Aorta (tissue), 5 donors: Measurements from ENCODE around the gene KDM2B. TPM values are rescaled to one million over a fixed set of nuclear protein-coding genes. Genes with fewer than 3 reads are reported as not detected.

Experiments
- ATAC-seq: fragments of 200-7000 bp; cut with Tn5 transposase; one replicate; pipeline ENCODE4 v1.9.1; 2022; ENCODE audit warnings: moderate library complexity; ENCODE audit not compliant: low FRiP score
- DNase-seq, 2 donors: peaks; one replicate each; pipeline ENCODE4 v3.0.0-alpha.2; 2020
- H3K27ac ChIP-seq, 2 donors: one replicate each; pipeline ENCODE4 v1.5.1; 2013; ENCODE audit warnings: low read length in 2 of 2, mild to moderate bottlenecking in 2 of 2, moderate library complexity in 2 of 2, control low read depth in 1 of 2, inconsistent platforms in 1 of 2, low read depth in 1 of 2
- H3K27me3 ChIP-seq, 2 donors: one replicate each; pipeline ENCODE4 v1.6.1; 2013; ENCODE audit warnings: control low read depth in 1 of 2, low read length in 1 of 2, mild to moderate bottlenecking in 1 of 2, moderate library complexity in 1 of 2; ENCODE audit not compliant: insufficient read depth in 2 of 2, control insufficient read depth in 1 of 2
- H3K36me3 ChIP-seq, 2 donors: one replicate each; pipeline ENCODE4 v1.6.1; 2013; ENCODE audit warnings: control low read depth in 1 of 2, low read length in 1 of 2, mild to moderate bottlenecking in 1 of 2; ENCODE audit not compliant: insufficient read depth in 2 of 2, control insufficient read depth in 1 of 2
- H3K4me1 ChIP-seq, 2 donors: one replicate each; pipeline ENCODE4 v1.6.1; 2013; ENCODE audit warnings: low read length in 2 of 2, control low read depth in 1 of 2, mild to moderate bottlenecking in 1 of 2, moderate library complexity in 1 of 2; ENCODE audit not compliant: insufficient read depth in 2 of 2, control insufficient read depth in 1 of 2
- H3K4me3 ChIP-seq, 2 donors: one replicate each; pipeline ENCODE4 v1.5.1; 2013; ENCODE audit warnings: low read length in 2 of 2, control low read depth in 1 of 2, mild to moderate bottlenecking in 1 of 2
- H3K9me3 ChIP-seq: one replicate; pipeline ENCODE4 v1.6.1; 2013; ENCODE audit warnings: mild to moderate bottlenecking, low read length; ENCODE audit not compliant: control insufficient read depth
- WGBS, 2 donors: extraction: QIAGEN DNeasy Blood & Tissue Kit; methylation state at CpG; one replicate each; pipeline ENCODE4 v1.1.7; 2013; 5-methylcytosine and 5-hydroxymethylcytosine counted together
- intact Hi-C, 2 donors: fragments of 100-400 bp; cut with DNase I; formaldehyde crosslinking; loops; one replicate each; pipeline versions ENCODE4 v1.14.2 to v1.15.0; 2022
- polyA plus RNA-seq, 2 donors: library from polyadenylated mRNA; stranded (reverse); fragments of 200-250 nt; gene quantifications; one replicate each; pipeline ENCODE4 v1.2.3, GENCODE V29; 2013
- total RNA-seq, 2 donors: library from RNA; stranded (reverse); fragmentation: NEBNext Ultra II Directional; extraction: Animal tissue kit (Norgen Biotek cat#: 25700); gene quantifications; one replicate each; pipeline ENCODE4 v1.2.1, GENCODE V29; 2021
- donor health status: healthy with polysubstance abuse.
- donor health status: Bipolar disorder and iron deficiency.
- donor health status: DM: no; HTN: no; CAD: no.
- donor health status: DM: no; HTN: no; CAD: no.
- donor health status: DM: yes; HTN: yes; CAD: no.

KDM2B gene
- total and polyA plus RNA-seq, 4 donors, result 8.0 to 28.0 (median 14.3) TPM

DNA sequence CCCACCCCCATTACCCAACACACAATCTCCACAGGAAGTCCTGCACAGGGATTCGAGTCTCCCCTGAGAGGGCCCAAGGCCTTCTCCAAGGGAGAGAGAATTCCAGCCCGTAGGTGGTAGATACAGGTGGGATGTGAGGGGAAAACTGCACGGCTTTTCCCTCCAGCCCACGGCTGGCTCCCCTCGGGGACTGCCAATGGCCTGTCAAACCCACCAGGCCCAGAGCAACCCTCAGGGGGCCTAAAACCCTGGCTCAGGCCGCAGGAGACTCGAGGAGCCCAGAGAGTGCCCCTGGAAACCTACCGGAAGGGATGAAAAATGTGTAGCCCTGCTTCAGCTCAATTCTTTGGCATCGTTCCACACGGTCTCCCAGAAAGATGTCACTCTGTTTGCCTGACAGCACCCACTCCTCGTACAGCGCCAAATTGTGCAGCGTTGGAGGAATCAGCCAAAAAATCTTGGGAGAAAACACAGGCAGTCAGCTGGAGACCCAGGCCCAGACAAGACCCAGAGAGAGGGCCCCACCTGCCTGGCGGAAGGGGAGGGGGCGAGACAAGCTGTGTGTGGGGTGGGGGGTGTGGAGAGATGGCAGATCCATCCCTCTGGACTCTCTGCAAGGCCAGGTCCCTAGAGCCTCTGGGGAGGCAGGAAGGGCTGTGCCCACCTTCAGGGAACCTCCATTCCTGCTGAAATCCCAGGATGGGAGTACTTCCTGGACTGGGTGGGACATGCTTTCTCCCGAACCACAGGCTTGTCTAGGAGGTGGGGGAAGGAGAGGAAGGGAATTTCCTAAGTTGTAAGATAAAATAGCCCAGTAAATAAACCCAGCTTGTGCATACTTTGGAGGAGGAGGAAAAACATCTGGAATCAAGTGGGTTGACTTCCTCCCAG is 48.1 kb downstream of the KDM2B start:
- intact Hi-C loops, result no loop called here
- ATAC-seq, result no peak
- H3K4me3 ChIP-seq, result no peak overlapping the region
- no peaks in the 10 kb centered on the region for H3K27me3 ChIP-seq
- no peaks in the 10 kb centered on the region for H3K9me3 ChIP-seq
- no peaks in the 10 kb centered on the region for H3K4me1 ChIP-seq
- no peak for DNase-seq
- WGBS, 2 donors, result 62 to 71% methylated on average over 16 of the region's 16 CpGs
- H3K36me3 ChIP-seq, result no peaks in the 10 kb centered on the region
- no peak overlapping the region for H3K27ac ChIP-seq

DNA sequence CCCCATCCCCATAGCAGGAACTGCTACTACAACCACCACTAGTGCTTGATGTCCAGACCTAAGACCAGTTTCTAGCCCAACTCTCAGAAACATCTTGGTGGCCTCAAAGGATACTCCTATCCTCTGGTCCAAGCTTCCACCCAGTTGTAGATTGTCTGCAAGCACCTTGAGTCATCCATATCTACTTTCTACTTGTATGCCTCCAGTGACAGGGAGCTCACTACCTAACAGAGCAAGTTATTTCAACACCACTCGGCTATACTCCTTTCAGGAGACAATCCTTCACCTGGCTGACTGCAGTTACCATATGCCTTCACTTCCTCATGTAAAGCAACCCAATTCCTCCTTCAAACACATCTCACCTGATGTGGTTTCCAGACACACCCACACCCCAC is 49.5 kb downstream of the KDM2B start:
- Histone ChIP-seq H3K4me3 (no peak overlapping the region), H3K27me3 (no peaks in the 10 kb centered on the region), H3K9me3 (no peaks in the 10 kb centered on the region), H3K36me3 (no peaks in the 10 kb centered on the region), H3K27ac (no peak overlapping the region), H3K4me1 (no peaks in the 10 kb centered on the region)
- DNase-seq, result no peak
- WGBS, 2 donors, result 88 to 96% methylated on average over 1 of the region's 1 CpG
- no peak for ATAC-seq
- intact Hi-C loops, result no loop called here

DNA sequence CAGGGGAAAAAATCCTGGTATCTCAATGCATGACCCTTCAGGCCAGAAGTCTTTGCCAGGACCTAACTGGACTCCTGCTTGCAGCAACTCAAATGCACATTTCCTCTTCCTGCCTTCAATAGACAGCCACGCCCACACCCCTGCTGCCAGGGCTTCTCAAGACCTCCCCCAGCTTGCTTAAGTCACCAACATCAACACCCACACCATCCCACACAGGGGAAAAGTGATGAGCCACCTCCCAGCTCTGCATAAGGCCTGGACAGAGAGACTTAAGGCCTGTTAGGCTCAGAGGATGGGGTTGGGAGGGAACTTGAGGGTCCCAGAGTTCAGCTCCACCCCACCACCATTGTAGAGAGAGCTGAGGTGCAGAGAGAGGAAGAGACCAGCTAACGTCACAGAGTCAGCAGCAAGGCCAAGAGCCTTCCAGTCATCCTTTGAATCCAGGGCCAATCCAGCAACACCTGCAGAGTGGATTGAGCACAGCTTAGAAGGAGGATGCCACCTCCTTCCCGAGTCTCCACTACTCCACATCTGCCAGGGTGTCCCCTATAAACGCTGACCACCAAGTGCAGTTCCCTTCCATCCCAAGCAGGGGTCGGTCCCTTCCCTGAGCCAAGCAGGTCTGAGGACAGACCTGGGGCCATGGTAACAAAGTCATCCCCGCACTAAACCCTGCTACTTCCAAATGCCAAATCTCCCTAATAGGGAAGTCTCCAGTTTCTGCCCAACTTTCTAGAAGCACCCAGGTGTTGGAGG is 50.0 kb downstream of the KDM2B start:
- intact Hi-C loops, result no loop called here
- no peak overlapping the region for H3K27ac ChIP-seq
- DNase-seq, result peak; percentile 84 to 86
- 68 to 74% methylated on average over 6 of the region's 6 CpGs for WGBS, 2 donors
- H3K9me3 ChIP-seq, result no peaks in the 10 kb centered on the region
- no peak overlapping the region for H3K4me3 ChIP-seq
- no peaks in the 10 kb centered on the region for H3K4me1 ChIP-seq
- H3K36me3 ChIP-seq, result no peaks in the 10 kb centered on the region
- no peaks in the 10 kb centered on the region for H3K27me3 ChIP-seq
- peak; percentile 63 for ATAC-seq

DNA sequence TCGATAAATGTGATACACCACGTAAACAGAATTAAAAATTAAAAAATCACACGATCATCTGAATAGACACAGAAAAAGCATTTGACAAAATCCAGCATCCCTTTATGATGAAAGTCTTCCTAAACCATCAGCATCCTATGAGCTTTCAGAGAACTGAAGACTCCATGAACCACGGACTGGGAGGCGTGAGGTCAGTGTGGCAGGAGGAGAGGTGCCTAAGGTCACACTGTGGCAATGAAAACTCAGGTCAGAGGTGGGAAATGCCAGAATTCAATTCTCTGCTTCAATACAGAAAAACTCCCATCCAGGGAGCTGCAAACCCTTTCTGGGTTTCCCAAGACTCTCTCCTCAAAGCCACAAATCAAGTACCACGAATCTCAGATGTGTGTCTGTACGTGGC is 51.6 kb downstream of the KDM2B start:
- 96 to 97% methylated on average over 7 of the region's 7 CpGs for WGBS, 2 donors
- no peaks in the 10 kb centered on the region for H3K36me3 ChIP-seq
- no peak for ATAC-seq
- no peaks in the 10 kb centered on the region for H3K4me1 ChIP-seq
- intact Hi-C loops, result no loop called here
- H3K27ac ChIP-seq, result no peak overlapping the region
- H3K4me3 ChIP-seq, result no peak overlapping the region
- no peaks in the 10 kb centered on the region for H3K27me3 ChIP-seq
- no peak for DNase-seq
- H3K9me3 ChIP-seq, result no peaks in the 10 kb centered on the region

DNA sequence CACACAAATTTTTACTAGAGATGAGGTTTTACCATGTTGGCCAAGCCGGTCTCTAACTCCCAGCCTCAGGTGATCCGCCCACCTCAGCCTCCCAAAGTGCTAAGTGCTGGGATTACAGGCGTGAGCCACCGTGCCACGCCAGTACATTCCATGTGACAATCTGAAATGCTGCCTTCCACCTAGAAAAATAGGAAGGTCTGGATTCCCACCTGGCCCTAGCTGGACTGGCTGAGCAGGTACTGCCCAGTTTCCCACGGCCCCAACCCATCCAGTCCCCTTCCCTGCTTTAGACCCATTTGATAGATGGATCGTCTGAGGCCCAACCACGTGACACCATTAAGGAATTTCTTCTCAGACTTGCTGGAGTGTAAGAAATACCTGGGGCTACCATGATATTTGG is 55.4 kb downstream of the KDM2B start:
- intact Hi-C loops, result no loop called here
- H3K36me3 ChIP-seq, result peaks cover 0 to 2% of the 10 kb centered on the region in 2 donors
- H3K9me3 ChIP-seq, result no peaks in the 10 kb centered on the region
- H3K27me3 ChIP-seq, result no peaks in the 10 kb centered on the region
- WGBS, 2 donors, result 90 to 96% methylated on average over 8 of the region's 8 CpGs
- no peaks in the 10 kb centered on the region for H3K4me1 ChIP-seq
- no peak overlapping the region for H3K27ac ChIP-seq
- ATAC-seq (no peak), DNase-seq (no peak)
- no peak overlapping the region for H3K4me3 ChIP-seq

DNA sequence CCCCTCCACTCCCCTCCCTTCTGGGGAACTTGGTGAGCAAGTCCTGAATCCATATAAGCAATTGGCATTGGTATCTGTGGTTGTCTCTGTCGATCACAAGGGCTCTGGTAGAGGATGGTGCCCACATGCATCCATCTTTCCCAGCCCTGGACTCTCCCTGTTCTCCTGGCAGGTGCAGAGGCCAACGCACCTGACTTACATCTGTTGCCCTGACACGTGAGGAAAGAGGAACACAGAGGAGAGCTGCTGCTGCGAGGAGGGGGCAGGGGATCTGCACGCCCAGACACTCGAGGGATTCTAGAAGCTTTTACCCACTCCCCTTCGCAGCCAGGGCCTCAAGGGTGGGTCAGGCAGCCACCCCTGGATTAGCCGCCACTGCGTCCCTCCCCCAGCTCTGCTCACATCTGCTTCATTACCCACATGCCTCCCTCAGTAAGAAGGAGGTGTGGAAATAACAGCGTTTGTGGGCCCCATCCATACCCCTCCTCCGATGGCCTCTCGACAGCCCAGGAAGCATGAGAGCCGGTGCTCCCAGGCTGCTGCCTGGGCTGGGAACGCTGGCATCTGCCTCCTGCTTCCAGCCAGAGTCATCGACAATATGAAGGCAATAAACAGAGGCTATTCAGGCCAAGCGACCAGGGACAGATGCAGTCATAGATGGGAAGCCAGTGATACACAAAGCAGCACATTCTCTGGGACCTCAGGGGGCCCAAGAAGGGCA is 56.5 kb downstream of the KDM2B start:
- ATAC-seq, result no peak
- peaks cover 0 to 2% of the 10 kb centered on the region in 2 donors for H3K36me3 ChIP-seq
- no peak overlapping the region for H3K4me3 ChIP-seq
- H3K27ac ChIP-seq, result no peak overlapping the region
- H3K27me3 ChIP-seq, result no peaks in the 10 kb centered on the region
- DNase-seq, result no peak
- H3K4me1 ChIP-seq, result no peaks in the 10 kb centered on the region
- intact Hi-C loops, result no loop called here
- H3K9me3 ChIP-seq, result no peaks in the 10 kb centered on the region
- 81 to 82% methylated on average over 16 of the region's 16 CpGs for WGBS, 2 donors

DNA sequence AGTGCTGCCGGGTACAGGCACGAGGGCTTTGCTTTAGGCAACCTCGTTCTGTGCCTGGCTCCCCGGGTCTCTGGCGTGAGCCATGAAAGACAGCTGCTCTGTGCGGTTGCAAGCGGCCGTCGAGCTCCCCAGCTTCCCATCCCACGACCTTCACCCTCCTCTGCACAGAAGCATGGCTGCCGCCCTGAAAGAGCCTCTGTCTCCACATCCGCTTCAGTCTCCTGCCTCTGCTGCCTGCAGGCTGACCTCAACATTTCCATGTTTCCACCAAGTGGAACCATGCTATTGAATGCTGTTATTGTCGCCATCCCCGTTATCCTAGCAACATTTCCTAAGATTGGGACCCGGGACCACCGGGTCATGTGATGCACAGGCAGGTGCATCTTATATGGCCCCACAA is 57.1 kb downstream of the KDM2B start:
- Histone ChIP-seq H3K9me3 (no peaks in the 10 kb centered on the region), H3K27me3 (no peaks in the 10 kb centered on the region), H3K4me3 (no peak overlapping the region), H3K4me1 (no peaks in the 10 kb centered on the region), H3K36me3 (peaks cover 0 to 2% of the 10 kb centered on the region in 2 donors), H3K27ac (no peak overlapping the region)
- DNase-seq, result no peak
- ATAC-seq, result no peak
- intact Hi-C loops, result no loop called here
- WGBS, 2 donors, result 91 to 92% methylated on average over 16 of the region's 16 CpGs

DNA sequence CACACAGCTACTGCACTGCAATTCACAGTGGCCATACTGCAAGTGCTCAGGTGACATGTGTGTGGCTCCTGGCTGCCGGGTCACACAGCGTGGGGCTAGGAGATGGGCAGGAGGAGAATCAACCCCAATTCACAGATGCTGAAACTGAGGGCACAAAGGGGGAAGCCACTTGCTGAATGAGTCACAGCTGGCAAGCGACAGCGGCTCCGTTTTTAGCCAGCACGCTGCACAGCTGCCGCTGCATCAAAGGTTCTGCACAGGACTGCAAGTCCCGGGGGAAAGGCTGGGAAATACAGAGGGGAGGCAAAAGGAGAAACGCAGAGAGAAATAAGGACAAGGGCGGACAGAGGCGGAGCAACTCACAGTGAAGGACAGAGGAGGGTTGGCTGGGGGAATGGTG is 57.9 kb downstream of the KDM2B start:
- 59 to 62% methylated on average over 11 of the region's 11 CpGs for WGBS, 2 donors
- ATAC-seq, result no peak
- H3K4me3 ChIP-seq, result no peak overlapping the region
- H3K36me3 ChIP-seq, result peaks cover 0 to 2% of the 10 kb centered on the region in 2 donors
- DNase-seq, result no peak
- H3K9me3 ChIP-seq, result no peaks in the 10 kb centered on the region
- no peak overlapping the region for H3K27ac ChIP-seq
- no peaks in the 10 kb centered on the region for H3K27me3 ChIP-seq
- no peaks in the 10 kb centered on the region for H3K4me1 ChIP-seq
- intact Hi-C loops, result no loop called here
